GM19452 (cell line): ENCODE measurements around the gene HS2ST1.

Source experiments
- ATAC-seq: cut with Tn5 transposase; IDR thresholded peaks from one replicate; pipeline ENCODE4 v1.9.1; 2021; ENCODE audit not compliant: unreplicated experiment

The HS2ST1 gene

GRCh38 chr1:87132284-87132870 is 217.9 kb downstream of the HS2ST1 start:
- ATAC-seq, result peak; percentile 26

DNA sequence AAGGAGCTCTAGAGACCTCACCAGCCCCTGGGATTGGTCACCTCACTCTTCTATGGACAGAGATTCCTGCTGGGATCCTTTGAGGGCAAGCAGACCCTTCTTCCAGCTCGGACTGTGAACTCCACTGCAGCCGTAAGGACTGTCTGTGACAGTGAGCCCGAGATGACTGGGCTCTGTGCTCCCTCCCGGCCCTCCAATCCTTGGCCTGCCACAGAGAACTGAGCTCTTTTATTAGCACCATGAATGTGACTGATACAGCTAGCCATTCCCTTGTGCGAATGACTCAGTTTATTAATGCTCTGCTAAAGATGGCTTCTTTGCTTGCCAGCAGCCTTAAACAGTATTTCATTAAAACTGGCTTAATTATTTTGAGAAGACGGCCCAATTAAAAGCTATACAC is 219.6 kb downstream of the HS2ST1 start:
- ATAC-seq, result no peak

- no peak for ATAC-seq
Measured at GRCh38 chr1:87134625-87135328, 220.3 kb downstream of the HS2ST1 start.

DNA sequence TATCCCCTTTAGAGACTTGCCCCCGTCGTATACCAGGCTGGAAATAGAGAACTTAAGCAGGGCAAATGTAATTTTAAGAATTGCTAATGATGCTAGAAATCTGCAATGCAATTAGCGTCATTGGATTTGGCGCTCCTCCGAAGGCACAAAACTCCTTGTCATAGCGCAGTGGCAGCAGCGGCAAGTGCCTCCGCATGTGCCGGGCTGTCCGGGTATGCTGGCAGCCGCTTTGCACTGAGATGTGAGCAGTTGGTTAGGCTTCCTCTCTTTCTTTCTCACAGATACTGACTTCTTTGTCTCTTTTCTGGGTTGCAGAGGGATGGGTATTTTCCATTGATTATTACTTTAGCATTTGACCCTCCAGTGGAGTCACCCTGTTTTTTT is 220.9 kb downstream of the HS2ST1 start:
- ATAC-seq, result no peak

DNA sequence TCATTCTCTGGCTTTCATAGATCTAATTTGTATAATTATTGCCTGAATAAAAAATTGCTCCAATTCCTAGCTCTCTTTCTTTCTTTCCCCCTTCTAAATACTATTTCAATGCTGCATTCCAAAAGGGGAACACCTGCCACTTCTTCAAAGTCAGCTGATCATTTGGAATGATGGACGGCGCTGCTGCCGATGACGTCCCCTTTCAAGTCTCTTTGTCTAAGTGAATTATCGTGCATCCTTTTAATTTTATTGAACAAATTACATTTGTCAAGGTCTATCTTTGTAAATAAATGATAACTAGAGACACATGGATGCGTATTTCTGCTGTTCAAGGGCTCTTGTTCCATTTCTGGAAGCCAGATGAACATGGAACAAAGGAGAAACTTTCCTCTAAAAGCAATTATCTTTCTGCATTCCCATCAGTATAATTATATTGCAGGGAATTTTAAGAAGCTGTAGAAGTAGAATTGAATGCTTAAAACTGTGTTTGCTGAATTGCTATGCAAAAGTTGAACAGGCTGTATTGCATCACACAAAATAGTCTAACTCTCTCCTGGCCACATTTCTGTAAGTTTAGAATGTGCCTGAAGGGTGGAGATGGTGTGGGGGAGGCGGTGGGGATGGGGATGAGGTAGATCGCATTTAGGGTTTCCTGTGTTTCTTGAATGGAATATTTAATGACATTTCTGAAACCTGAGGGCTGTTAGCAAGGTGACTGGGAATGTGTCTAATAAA is 222.3 kb downstream of the HS2ST1 start:
- ATAC-seq, result no peak

DNA sequence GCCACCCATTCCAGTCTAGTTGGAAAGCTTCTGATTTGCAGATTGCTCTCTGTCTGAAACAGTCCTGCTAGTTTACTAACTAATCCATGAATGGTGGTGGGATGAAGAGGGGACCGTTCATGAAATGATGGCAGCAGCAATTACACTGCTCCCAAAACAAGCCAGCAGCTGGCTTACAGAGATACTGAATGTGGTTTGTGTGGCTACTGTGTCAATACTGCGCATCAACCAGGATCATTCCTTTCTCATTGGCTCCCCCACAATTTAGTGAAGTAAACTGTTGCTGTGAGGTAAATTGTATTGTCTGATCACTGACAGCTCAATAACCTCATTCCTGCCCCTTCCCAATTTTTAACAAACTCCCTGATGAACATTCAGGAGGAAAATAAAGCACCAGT is 222.9 kb downstream of the HS2ST1 start:
- no peak for ATAC-seq

- ATAC-seq, result no peak
Measured at GRCh38 chr1:87140831-87141540, 226.6 kb downstream of the HS2ST1 start.

DNA sequence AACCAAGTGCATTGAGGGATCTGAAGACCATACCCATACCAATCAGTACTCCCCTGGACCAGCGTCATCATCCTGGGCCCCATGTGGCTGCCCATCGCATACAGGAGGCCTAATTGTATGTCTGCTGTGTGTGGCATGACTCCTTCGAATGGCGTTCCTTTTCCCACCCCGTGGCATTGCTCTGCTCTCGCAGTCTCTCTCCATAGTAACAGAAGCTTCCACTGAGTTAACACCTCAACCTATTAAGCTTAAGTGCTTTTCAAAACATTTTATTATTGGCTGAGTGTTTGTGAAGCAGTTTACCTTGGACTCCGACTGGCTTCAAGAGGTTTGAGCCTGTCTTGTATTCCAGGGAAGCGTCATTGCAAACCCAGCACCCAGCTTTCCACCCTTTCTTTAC is 227.1 kb downstream of the HS2ST1 start:
- no peak for ATAC-seq

DNA sequence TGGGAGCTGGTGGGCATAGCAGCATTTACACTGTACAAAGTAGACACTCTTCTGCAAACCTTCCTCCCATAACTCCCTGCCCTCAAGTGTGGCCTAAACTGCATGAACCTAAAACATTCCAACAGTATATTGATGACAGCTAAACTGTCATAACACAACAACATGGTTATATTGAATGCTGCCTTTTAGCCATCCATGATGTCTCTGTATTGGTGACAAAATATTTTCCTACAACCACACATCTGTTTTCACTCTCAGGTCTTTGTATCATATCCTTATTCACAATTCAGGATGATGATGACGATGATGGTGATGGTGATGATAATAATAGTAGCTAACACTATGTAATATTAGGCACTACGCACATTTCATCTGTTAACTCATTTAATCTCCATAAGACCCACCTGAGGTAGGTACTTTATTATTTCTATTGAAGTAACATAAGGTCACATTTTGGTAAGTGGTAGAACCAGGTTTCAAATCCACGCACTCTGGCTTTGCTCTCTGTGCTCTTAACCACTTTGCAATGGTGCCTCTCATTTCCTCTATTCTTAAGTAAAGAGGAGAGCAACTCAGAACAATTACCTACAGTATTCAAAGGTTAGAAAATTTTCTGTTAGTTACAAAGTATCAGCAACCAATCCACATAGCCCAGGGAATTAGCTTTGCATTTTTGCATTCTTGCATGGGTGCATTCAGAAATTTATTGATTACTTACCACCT is 229.1 kb downstream of the HS2ST1 start:
- no peak for ATAC-seq

GRCh38 chr1:87144316-87144895 is 230.0 kb downstream of the HS2ST1 start:
- ATAC-seq, result no peak

DNA sequence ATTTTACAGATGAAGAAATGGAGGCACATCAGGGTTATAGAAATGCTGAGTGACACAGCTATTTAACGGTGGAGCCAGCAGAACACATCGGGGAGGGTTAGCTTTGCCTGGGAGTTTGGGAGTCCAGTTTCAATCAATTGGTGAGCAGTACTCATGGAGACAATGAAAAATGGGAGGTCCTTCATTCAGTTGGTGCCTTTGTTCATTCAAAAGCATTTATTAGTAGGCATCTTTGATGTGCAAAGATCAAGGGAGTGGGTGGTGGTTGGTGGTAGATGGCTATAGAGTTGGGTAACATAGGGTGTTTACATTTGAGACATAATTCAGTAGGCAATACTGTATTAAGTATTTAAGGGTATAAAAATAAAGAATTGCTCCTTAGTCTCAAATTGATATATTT is 230.5 kb downstream of the HS2ST1 start:
- ATAC-seq, result no peak

GRCh38 chr1:87146538-87146937 is 232.1 kb downstream of the HS2ST1 start:
- no peak for ATAC-seq

DNA sequence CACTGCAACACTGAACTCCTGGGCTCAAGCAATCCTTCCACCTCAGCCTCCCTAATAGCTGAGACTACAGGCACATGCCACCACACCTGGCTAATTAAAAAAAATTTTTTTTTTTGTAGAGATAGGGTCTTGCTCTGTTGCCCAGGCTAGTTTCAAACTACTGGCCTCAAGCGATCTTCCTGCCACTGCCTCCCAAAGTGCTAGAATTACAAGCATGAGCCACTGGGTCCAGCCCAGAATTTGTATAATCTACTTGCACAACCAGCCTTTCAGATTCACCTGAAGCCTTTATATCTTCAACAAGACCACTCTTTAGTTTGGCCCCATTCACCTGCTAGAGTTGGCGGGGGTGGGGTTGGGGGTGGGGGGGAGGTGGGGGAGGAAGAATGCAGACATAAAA is 232.6 kb downstream of the HS2ST1 start:
- no peak for ATAC-seq

DNA sequence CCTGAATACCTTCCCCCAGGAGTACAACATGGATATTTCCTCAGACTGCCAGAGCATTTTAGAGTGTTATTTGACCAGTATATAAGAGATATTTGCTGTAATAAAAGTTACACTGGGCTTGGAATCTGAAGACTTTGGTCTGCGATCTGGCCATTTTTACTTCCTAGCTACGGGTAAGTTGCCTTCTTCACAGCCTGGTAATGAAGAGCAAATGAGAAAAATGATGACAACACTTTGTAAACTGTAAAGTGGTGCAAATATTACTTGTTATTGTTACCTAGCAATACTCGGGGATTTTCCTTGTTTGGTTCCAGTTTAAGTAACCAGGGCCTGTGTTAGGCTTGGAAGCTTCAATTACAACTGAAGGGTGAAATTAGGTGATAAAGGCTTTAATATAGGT is 233.4 kb downstream of the HS2ST1 start:
- ATAC-seq, result no peak

GRCh38 chr1:87148661-87149060 is 234.2 kb downstream of the HS2ST1 start:
- ATAC-seq, result no peak

GRCh38 chr1:87149241-87150041 is 235.0 kb downstream of the HS2ST1 start:
- ATAC-seq, result no peak

DNA sequence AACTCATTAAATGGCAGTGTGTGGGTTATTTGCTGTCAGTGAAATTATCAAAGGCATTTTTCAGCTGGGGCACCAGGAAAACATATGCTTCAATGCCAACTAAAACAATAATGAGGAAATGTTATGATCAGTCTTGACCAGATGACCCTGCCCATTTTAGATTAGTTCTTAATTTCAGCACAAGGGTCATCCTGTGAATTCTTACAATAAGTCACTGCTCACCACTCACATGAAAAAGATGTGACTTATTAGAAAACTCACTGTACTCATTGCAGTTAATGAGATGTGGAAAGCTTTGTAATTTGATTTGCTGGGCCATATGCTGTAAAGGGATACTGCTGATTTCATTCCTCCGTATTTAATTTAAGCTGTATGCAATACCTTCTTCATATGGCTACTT is 235.7 kb downstream of the HS2ST1 start:
- ATAC-seq, result no peak

DNA sequence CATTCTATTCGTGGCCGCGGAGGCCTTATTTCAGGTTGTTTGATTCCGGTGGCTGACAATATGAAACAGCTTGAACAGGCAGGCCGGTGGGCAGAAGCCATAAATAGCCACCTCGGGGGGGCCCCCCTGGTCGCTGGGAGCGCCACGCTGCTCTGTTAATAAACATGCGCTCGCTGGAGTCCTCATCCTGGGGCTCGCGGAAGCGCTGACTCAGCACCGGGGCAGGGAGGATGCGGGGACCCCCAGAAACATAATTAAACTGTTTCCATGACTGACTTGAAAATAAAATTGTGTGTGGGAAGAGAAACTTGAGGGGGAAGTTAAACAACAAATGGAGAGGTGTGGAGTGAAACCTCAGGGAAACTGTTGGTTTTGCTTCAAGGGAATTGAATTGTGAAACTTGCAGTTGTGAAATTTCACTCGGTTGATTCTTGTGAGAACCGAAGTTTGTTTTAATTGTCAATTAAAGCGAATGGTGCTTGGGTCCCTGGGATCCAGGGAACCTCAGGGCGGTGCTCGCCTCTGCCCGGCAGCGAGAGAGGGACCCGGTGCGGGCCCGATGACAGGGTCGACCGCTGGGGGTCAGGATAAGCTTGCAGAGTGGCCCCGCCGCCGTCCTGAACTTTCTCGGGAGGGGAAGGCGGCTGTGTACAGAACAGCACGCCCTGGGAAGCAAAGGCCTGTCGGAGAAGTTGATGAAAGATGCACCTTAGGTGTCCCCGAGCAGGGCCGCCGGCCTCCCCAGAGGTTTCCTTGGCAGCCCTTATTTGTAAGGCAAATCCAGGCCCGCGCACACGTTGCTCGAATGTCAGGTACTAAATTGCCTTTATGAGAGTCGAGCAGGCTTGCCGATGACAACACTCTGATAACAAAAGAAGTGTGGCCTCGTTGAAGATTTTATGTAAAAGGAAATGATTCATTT is 237.3 kb downstream of the HS2ST1 start:
- peak; percentile 86 for ATAC-seq

- no peak for ATAC-seq
Measured at GRCh38 chr1:87154384-87154783, 239.9 kb downstream of the HS2ST1 start.
